ENCODE measurements around the gene NFKBIB.
"Not testable (repeated sequence)": the region's sequence is repeated elsewhere in the genome, so short reads cannot be mapped to it uniquely, and the experiment has no call there.

NFKBIB gene

DNA sequence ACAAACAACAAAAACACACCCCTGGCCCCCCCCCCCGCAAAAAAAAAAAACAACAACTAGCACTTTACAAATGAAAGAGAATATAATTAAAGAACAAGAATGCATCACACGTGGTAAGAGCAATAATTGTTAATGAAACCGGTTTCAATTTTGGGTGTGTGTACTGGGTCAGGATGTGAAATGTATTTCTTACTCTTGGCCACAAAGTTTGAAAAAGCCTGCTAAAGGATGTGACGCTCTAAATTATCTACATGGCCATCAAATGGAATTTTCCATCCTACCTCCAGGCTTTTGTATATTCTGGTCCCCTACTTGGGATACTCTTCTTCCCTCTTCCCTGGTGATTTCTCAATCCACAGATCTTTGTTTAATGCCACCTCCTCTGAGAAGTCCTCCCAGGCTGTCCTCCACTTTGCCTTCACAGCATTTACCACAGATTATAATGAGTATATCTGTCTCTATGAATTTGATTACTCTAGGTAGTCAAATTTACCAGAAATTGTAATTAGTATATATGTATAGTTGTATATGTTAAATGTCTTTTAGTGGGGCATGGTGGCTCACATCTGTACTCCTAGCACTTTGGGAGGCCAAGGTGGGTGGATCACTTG lies 28.7 kb downstream of the NFKBIB start:
- DNase-seq (ENCODE audit: low read depth) = no peak

GRCh38 chr19:38929929-38930775 lies 30.4 kb downstream of the NFKBIB start, which contains the start of gene SARS2:
Gene SARS2, minus strand, starts transcription at chr19:38930763. Its CDS starts 27 bp downstream, at chr19:38930736.
- DNase-seq (ENCODE audit: low read depth) = peak; percentile 89

GRCh38 chr19:38930776-38931520 lies 31.2 kb downstream of the NFKBIB start, which contains the start of gene MRPS12:
Gene MRPS12, plus strand, starts transcription at chr19:38930944. Its CDS starts 351 bp downstream, at chr19:38931295.
- peak; percentile 94 for DNase-seq (ENCODE audit: low read depth)

DNA sequence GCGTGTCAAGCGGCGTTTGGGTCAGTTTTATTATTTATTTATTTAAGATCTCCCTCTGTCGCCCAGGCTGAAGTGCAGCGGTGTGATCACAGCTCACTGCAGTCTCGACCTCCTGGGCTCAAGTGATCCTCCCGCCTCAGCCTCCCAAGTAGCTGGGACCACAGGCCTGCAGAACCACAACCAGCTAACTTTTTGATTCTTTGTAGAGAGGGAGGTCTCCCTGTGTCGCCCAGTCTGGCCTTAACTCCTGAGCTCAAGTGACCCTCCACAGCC lies 31.7 kb downstream of the NFKBIB start:
- no peak for DNase-seq (ENCODE audit: low read depth)

GRCh38 chr19:38932425-38933179 lies 32.8 kb downstream of the NFKBIB start:
- no peak for DNase-seq (ENCODE audit: low read depth)

GRCh38 chr19:38933544-38933943 lies 33.8 kb downstream of the NFKBIB start:
- DNase-seq (ENCODE audit: low read depth) = no peak

- no peak for DNase-seq (ENCODE audit: low read depth)
Measured at GRCh38 chr19:38939957-38940356, 40.2 kb downstream of the NFKBIB start.

DNA sequence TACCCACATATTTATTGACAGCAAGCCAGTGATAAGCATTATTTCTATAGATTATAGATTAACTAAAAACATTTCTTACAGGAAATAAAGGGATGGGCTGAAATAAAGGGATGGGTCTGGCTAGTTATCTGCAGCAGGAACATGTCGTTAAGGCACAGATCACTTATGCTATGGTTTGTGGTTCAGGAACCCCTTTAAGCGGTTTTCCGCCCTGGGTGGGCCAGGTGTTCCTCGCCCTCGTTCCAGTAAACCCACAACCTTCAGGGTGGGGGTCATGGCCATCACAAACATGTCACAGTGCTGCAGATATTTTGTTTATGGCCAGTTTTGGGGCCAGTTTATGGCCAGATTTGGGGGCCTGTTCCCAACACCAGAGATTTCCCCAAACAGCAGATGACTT lies 41.7 kb downstream of the NFKBIB start:
- not testable (repeated sequence) for DNase-seq (ENCODE audit: low read depth)

DNA sequence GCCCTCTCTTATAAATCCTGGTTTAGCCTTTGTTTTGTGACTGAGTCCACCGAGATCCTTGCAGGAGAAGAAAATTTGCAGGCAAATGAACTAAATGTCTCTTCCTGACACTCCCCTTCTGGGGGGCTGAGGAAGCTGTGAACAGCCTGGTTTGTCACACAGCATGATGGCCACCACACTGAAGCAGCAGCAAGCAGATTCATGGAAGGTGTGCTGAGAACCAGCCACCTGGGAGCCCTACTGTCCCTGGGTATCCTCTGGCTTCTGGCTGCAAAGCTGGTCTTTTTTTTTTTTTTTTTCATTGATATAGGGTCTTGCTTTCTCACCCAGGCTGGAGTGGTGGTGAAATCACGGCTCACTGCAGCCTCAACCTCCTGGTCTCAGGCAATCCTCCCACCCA lies 42.2 kb downstream of the NFKBIB start:
- DNase-seq (ENCODE audit: low read depth) = no peak

DNA sequence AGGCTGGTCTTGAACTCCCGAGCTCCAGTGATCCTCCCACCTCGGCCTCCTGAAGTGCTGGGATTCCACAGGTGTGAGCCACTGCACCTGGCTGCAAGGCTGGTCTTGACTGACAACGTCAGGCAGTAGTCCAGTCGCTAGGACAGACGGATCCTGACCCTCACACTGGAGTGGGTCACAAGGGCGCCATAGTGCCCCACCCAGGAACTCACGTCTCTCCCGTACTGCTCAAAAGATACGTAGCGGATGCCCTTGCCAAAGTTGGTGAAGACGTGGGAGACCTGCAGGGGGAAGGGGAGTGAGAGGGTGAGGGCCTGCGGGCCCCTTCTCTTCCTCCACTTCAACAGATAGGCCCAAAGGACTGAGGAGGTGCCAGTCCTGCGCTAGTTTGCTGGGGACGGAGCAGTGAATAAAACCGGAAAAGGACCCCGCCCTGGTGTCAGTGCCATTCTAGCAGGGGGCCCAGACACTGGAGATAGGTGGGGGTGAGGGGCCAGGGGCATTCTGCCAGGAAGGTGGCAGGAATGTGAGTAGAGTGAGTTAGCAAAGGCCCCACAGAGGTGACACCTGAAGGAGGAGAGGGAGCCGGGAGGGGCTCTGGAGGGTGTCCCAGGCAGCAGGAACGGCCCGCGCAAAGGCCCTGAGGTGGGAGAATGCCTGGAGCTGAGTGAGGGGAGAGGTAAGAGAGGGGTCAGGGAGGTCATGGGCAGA lies 42.9 kb downstream of the NFKBIB start:
- no peak for DNase-seq (ENCODE audit: low read depth)

GRCh38 chr19:38944981-38945506 lies 45.3 kb downstream of the NFKBIB start:
- DNase-seq (ENCODE audit: low read depth) = no peak

DNA sequence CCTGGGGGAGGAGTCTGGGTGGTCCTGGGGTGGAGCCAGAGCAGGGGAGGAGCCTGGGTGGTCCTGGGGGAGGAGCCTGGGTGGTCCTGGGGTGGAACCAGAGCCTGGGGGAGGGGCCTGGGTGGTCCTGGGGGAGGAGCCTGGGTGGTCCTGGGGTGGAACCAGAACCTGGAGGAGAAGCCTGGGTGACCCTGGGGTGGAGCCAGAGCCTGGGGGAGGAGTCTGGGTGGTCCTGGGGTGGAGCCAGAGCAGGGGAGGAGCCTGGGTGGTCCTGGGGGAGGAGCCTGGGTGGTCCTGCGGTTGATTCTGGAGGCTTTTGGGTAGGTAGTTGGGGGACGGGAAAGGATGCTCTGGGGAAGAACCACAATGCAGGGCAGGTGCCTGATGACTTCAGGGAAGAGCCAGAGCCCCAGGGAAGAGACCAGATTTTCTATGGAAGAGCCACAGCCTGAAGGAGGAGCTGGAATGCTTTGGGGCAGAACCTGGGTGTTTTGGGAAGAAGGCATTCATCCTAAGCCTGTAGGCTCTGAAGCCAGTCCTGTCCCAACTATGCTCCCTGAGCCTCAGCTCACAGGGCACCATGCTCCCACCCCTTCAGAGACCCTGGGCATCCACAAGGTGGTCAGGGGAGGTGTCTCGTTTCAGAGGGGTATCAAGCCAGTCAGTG lies 45.9 kb downstream of the NFKBIB start:
- DNase-seq (ENCODE audit: low read depth) = no peak

DNA sequence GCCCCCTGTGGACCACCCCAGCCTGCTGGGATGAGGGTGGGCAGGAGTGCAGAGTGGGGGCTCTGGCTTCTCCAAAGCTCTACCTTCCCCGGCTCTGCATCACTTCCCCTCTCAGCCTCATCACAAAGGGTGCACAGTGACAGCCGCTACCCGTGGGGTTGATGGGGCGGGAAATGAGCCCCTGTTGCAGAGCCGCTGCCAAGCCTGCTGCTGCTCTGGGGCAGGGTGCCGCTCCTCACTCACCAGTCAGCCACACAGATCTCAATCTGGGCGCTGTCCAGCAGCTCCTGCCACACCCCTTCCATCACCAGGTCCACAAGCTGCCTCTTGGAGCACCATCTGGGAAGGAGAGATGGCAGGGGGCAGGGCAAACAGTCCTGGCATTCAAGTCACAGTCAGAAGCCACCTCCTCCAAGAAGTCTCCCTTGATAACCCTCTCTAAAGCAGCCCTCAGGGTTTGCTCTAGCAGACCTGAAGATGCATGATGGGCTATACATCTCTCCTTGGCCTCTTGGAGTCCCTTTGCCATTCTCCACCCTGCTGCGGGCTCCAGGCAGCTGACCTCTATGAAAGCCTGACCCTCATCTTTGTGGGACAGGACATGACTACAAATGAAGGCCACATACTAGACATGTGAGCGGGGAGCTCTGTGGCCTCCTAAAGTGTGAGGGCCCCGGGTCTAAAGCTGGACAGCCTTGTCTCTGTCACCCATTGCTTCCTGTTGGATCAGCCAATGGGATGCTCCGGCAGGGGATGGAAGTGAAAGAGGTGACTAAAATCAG lies 46.7 kb downstream of the NFKBIB start:
- no peak for DNase-seq (ENCODE audit: low read depth)

GRCh38 chr19:38949580-38950367 lies 50.0 kb downstream of the NFKBIB start:
- DNase-seq (ENCODE audit: low read depth) = peak; percentile 72

DNA sequence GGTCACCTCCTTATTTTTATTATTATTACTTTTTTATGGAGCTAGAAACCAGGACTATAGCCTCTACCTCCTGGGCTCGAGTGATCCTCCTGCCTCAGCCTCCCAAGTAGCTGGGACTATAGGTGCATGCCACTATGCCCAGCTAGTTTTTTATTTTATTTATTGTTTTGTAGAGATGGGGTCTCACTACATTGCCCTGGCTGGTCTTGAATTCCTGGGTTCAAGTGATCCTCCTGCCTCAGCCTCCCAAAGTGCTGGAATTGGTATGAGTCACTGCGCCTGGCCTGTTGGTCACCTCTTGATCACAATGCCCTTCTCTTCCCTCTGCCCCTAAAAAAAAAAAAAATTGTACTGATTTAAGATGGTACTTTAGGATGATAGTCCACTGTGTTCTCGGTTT lies 51.4 kb downstream of the NFKBIB start:
- DNase-seq (ENCODE audit: low read depth) = no peak

DNA sequence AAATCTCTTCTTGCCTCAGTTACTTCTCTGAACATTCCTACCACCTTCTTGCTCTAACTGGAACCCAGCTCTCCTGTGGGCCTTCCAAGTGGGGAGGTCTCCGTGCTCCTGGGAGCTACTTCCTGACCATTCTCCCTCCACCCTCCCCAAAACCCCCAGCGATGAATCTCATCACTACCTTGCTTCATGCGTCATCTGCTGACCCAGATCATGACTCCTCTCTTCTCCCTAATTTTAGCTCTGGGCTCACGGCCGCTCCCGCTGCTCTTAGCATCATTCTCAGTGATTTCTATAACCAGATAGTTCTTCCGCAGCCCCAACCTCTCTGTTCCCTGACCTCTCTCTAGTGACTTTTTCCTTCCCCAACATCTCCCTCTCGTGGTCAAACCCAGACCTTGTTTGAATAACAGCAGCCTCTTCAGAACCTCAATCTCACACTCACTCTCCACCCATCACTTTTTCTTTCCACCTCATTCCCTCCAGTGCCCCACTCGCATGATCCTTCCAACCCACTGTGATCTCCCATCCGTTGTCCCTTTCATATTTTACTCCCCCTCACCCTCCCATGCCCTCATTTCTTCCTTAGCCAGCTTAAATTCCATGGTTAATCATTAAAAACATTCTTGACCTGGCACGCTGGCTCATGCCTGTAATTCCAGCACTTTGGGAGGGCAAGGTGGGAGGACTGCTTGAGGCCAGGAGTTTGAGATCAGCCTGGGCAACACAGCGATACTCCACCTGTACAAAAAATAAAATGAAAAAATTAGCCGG lies 52.8 kb downstream of the NFKBIB start:
- no peak for DNase-seq (ENCODE audit: low read depth)

GRCh38 chr19:38953677-38954076 lies 53.9 kb downstream of the NFKBIB start:
- DNase-seq (ENCODE audit: low read depth) = no peak

GRCh38 chr19:38956264-38956663 lies 56.5 kb downstream of the NFKBIB start:
- DNase-seq (ENCODE audit: low read depth) = no peak

Measured in stimulated activated CD8-positive, alpha-beta memory T cell treated with anti-CD3 and anti-CD28 coated beads, Interleukin-12 subunit alpha, Interleukin-12 subunit beta, amount 100 ng/mL, for 4 hours (primary cell).